ENCODE measurements around the gene CAAP1.
"Not testable (repeated sequence)": the region's sequence is repeated elsewhere in the genome, so short reads cannot be mapped to it uniquely, and the experiment has no call there.

Gene CAAP1

DNA sequence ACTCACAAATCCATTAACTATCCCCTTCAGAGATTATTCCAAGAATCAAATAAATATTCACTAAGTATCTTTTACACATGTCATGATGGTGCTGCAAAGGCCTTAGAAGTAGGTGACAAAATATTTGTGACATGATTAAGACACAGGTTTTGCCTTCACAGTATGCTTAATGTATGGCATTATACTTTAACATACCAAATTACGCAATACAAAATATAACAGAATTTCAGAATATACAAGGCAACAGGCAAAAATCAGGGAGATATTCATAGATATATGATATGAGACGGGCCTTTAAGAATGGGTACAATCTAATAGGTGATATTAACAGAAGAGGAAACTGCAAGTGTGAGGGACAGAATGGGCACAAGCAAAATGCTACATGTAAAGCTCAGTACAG, 41.6 kb downstream of the CAAP1 start:
- in situ Hi-C loops (cut with MboI; ENCODE audit: low sequenced_read_pairs): no loop called here

GRCh38 chr9:26833792-26834191, 58.8 kb downstream of the CAAP1 start:
- in situ Hi-C loops (cut with MboI; ENCODE audit: low sequenced_read_pairs): no loop called here

- in situ Hi-C loops (cut with MboI; ENCODE audit: low sequenced_read_pairs): not testable (repeated sequence)
These were observed 64.1 kb downstream of the CAAP1 start for GRCh38 chr9:26828391-26828955.

DNA sequence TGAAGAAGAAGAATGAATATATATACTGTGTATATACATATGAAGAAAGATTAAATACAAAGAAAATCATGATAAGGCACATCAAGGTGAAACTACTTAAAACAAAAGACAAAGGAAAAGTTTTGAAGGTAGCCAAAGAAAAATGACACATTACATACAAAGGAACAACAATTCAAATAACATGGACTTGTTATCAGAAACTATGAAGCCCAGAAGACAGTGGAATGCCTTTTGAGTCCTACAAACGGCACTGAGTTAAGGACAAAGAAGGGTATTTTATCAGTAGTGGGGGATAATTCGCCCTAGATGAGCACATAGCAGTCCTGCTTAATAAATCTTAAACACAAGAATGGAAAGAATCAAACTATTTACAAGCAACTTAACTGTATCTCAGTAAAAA, 77.8 kb downstream of the CAAP1 start:
- in situ Hi-C loops (cut with MboI; ENCODE audit: low sequenced_read_pairs): no loop called here

GRCh38 chr9:26813247-26813646, 79.4 kb downstream of the CAAP1 start:
- in situ Hi-C loops (cut with MboI; ENCODE audit: low sequenced_read_pairs): no loop called here

DNA sequence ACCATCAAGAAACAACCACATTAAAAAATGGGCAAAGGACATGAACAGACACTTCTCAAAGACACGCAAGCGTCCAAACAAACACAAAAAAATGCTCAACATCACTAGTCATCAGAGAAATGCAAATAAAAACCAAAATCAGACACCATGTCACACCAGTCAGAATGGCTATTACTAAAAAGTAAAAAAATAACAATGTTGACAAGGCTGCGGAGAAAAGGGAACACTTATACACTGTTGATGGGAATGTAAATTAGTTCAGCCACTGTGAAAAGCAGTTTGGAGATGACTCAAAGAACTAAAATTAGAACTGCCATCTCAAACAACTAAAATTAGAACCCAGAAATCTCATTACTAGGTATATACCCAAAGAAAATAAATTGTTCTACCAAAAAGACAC, 80.4 kb downstream of the CAAP1 start:
- in situ Hi-C loops (cut with MboI; ENCODE audit: low sequenced_read_pairs): no loop called here

- in situ Hi-C loops (cut with MboI; ENCODE audit: low sequenced_read_pairs): no loop called here
These were observed 81.5 kb downstream of the CAAP1 start for GRCh38 chr9:26811106-26811505.

DNA sequence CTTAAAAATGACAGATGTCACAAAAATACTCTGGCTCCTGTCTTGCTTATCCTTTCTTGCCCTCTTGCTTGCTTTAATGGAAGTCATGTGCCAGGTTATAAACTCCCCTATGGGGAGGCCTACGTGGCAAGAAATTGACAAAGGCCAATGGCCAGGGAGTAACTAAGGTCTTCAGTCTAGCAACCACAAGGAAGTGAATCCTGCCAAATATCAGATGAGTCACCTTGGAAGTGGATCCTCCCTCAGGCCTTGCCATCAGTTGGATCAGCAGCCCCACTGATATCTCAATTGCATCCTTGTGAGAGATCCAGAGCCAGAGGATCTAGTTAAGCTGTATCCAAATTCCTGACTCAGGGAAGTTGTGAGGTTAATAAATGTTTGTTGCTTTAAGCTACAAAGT, 82.8 kb downstream of the CAAP1 start:
- in situ Hi-C loops (cut with MboI; ENCODE audit: low sequenced_read_pairs): no loop called here

- in situ Hi-C loops (cut with MboI; ENCODE audit: low sequenced_read_pairs): no loop called here
These were observed 85.4 kb downstream of the CAAP1 start for GRCh38 chr9:26807161-26807560.

GRCh38 chr9:26802921-26803320, 89.7 kb downstream of the CAAP1 start:
- in situ Hi-C loops (cut with MboI; ENCODE audit: low sequenced_read_pairs): no loop called here

DNA sequence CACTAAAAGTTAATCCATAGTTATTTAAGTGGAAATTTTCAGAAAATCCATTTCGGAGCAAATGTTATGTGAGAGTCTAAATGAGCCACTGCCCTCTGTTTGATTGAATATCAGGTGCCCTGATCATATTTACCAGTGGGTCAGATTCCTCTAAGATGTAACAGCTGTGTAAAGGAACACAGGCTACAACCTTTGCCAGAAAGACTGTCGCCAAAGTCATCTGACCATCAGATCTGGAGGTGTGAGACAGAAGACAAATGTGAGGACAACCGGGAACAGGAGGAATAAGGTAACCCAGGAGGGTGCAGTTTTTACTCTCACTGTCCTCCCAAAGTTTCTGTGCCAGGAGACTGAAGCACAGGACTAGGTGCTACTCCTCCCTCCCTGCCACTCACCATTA, 90.8 kb downstream of the CAAP1 start:
- in situ Hi-C loops (cut with MboI; ENCODE audit: low sequenced_read_pairs): no loop called here

DNA sequence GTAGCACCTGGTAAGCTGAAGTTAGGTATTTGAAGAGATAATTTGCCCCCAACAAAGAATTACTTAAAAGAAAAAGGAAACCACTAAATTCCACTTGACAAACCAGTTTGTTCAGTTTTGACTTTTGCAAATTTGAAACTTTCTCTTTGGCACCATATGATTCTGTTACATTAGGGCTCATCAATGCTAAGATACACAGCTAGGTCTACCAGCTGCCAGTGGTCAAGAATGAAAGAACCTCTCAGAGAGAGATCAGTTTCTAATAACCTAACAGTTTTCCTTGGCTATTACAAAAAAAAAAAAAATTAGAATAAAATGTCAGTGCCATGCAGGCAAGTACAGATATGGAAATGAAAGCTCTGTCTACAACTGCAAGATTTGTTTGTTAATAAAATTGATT, 92.3 kb downstream of the CAAP1 start:
- in situ Hi-C loops (cut with MboI; ENCODE audit: low sequenced_read_pairs): no loop called here

GRCh38 chr9:26791274-26791673, 101.3 kb downstream of the CAAP1 start:
- in situ Hi-C loops (cut with MboI; ENCODE audit: low sequenced_read_pairs): no loop called here

All from HL-60/S4 treated with retinoic acid at 250 ng/mL for 4 days and 3 days (cell line).